Endothelial cell (in vitro differentiated cells): ENCODE data around the gene VPS18. TPM values are rescaled to one million over a fixed set of nuclear protein-coding genes. Genes with fewer than 3 reads are reported as not detected.

Experiments used
- DNase-seq: peaks from one replicate; pipeline ENCODE4 v3.0.0; 2021; ENCODE audit warnings: low spot score
- H3K27ac Mint-ChIP-seq: one replicate; pipeline ENCODE4 v1.8.0; 2021; ENCODE audit warnings: mixed read lengths, inconsistent platforms; ENCODE audit not compliant: unreplicated experiment
- H3K27me3 Mint-ChIP-seq: one replicate; pipeline ENCODE4 v1.8.0; 2021; ENCODE audit warnings: mild to moderate bottlenecking, moderate library complexity, mixed read lengths, inconsistent platforms; ENCODE audit not compliant: unreplicated experiment
- H3K36me3 Mint-ChIP-seq: one replicate; pipeline ENCODE4 v1.8.0; 2021; ENCODE audit warnings: mild to moderate bottlenecking, low read depth, mixed read lengths, inconsistent platforms; ENCODE audit not compliant: unreplicated experiment
- H3K4me1 Mint-ChIP-seq: one replicate; pipeline ENCODE4 v1.8.0; 2021; ENCODE audit warnings: mild to moderate bottlenecking, mixed read lengths, inconsistent platforms; ENCODE audit not compliant: unreplicated experiment
- H3K4me3 Mint-ChIP-seq: one replicate; pipeline ENCODE4 v1.8.0; 2021; ENCODE audit warnings: mild to moderate bottlenecking, mixed read lengths, inconsistent platforms; ENCODE audit not compliant: unreplicated experiment
- H3K9me3 Mint-ChIP-seq: one replicate; pipeline ENCODE4 v1.8.0; 2021; ENCODE audit warnings: mixed read lengths, inconsistent platforms; ENCODE audit not compliant: unreplicated experiment
- CTCF ChIP-seq: fragments of 200-600 bp; sonication (generic); IDR thresholded peaks from one replicate; pipeline ENCODE4 v1.5.0; 2021; ENCODE audit warnings: antibody characterized with exemption; ENCODE audit not compliant: unreplicated experiment
- total RNA-seq: library from RNA; stranded (reverse); fragmentation: NEBNext Ultra II Directional; extraction: Animal tissue kit (Norgen Biotek cat#: 25700); gene quantifications from one replicate; pipeline ENCODE4 v1.2.1, GENCODE V29; 2021; ENCODE audit not compliant: unreplicated experiment

VPS18 gene
- total RNA-seq, 1 donor from 2014 or later, result 39.2 TPM

DNA sequence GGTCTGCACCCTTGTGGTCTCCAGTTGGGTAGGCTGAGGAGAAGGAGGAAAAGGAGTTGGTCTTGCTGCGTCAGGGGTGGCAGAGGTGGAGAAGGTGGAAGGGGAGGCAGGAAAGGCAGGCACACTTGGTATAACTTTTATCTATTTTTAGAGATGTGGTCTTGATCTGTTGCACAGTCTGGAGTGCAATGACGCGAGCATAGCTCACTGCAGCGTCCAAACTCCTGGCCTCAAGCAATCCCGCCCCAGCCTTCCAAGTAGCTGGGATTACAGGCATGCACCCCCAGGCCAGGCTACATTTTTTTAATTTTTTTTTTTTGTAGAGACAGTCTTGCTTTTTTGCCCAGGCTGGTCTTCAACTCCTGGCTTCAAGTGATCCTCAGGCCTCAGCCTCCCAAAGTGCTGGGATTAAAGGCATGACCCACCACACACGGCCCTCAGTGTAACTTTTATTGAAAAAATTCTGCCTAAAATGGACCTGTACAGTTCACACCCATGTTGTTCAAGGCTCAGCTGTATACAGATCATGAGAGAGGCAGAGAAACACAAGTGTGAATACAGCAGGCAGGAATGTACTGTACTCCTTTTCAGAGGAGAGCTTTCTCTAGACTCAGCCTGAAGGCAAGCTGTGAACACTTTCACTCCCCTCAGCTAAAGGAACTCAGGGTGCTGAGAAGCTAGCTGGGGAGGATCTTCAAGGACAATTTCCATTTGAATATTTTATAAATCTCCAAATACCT is 18.1 kb upstream of the VPS18 start:
- Mint-ChIP-seq H3K27me3 (peaks cover 4% of the 10 kb centered on the region), H3K9me3 (no peaks in the 10 kb centered on the region), H3K36me3 (no peaks in the 10 kb centered on the region), H3K4me1 (peaks cover 2% of the 10 kb centered on the region), H3K4me3 (no peak overlapping the region), H3K27ac (no peak overlapping the region)
- no peak for DNase-seq
- TF ChIP-seq CTCF, result no peak

DNA sequence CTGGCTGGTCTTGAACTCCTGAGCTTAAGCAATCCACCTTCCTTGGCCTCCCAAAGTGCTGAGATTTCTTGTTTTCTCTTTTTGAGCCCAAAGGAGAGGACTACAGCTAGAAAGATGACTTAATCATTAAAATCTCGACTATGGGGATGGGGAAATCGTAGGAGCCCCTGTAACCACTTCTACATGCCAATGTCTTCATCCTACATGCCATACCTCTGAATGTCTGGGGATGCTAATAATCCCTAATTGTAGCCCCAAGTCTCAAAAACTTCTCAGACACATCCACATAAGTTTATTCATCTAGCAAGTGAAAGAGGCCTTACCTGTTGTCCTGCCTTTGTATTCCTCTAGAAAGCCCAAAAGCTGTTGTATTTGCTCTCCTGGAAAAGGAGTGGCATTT is 16.6 kb upstream of the VPS18 start:
- no peak for TF ChIP-seq CTCF
- Mint-ChIP-seq H3K36me3 (no peaks in the 10 kb centered on the region), H3K9me3 (no peaks in the 10 kb centered on the region), H3K4me1 (peaks cover 2% of the 10 kb centered on the region), H3K27me3 (peaks cover 4% of the 10 kb centered on the region), H3K27ac (no peak overlapping the region), H3K4me3 (no peak overlapping the region)
- no peak for DNase-seq

- H3K4me3 Mint-ChIP-seq, result no peak overlapping the region
- H3K36me3 Mint-ChIP-seq, result no peaks in the 10 kb centered on the region
- H3K27me3 Mint-ChIP-seq, result peaks cover 2% of the 10 kb centered on the region
- H3K9me3 Mint-ChIP-seq, result no peaks in the 10 kb centered on the region
- no peak for DNase-seq
- H3K27ac Mint-ChIP-seq, result no peak overlapping the region
- peaks cover 2% of the 10 kb centered on the region for H3K4me1 Mint-ChIP-seq
- no peak for TF ChIP-seq CTCF
Measured at GRCh38 chr15:40878785-40879184, 15.5 kb upstream of the VPS18 start.

DNA sequence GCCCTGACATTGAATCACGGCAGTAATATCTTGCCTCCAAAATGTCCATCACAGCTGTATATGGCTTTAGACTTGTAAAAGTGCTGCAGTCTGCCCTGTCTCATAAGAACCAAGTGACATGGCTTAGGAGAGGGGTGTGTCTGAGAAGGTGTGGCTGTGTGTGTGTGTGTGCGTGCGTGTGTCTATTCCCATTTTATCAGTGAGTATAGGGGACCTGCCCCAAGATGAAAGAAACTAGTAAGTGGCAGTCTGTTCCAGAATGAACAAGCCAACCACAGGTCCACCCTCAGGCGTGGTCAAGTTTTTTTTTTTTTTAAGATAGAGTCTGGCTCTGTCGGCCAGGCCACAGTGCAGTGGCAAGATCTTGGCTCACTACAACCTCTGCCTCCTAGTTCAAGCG is 14.6 kb upstream of the VPS18 start:
- no peak for DNase-seq
- H3K36me3 Mint-ChIP-seq, result no peaks in the 10 kb centered on the region

More for the DNA sequence above, 14.6 kb upstream of the VPS18 start:
- Mint-ChIP-seq H3K4me1 (no peaks in the 10 kb centered on the region), H3K27me3 (no peaks in the 10 kb centered on the region), H3K4me3 (no peak overlapping the region), H3K27ac (no peak overlapping the region), H3K9me3 (no peaks in the 10 kb centered on the region)
- no peak for TF ChIP-seq CTCF
